Psoas muscle (tissue), 8 donors: ENCODE measurements around the gene KRT78. TPM values are rescaled to one million over a fixed set of nuclear protein-coding genes. Genes with fewer than 3 reads are reported as not detected.

Source experiments
- ATAC-seq, 4 donors: fragments of 200-7000 bp; cut with Tn5 transposase; one replicate each; pipeline ENCODE4 v1.9.1; 2020; ENCODE audit warnings: moderate library complexity in 3 of 4, mild to moderate bottlenecking in 2 of 4
- DNase-seq, 2 donors: peaks; one replicate each; pipeline ENCODE4 v3.0.0-alpha.2; 2020
- H3K27ac ChIP-seq: fragments of 200-600 bp; one replicate; pipeline ENCODE4 v1.8.0; 2022
- H3K27me3 ChIP-seq, 3 donors: fragments of 200-600 bp in 1 of 3; one replicate each; pipeline versions ENCODE4 v1.6.1 to v1.8.0; 2013 to 2022; ENCODE audit warnings: low read length in 2 of 3, mild to moderate bottlenecking in 2 of 3, moderate library complexity in 1 of 3; ENCODE audit not compliant: insufficient read depth in 3 of 3
- H3K36me3 ChIP-seq, 2 donors: fragments of 200-600 bp in 1 of 2; one replicate each; pipeline versions ENCODE4 v1.6.1 to v1.8.0; 2013 to 2022; ENCODE audit warnings: low read depth in 1 of 2, mild to moderate bottlenecking in 1 of 2, moderate library complexity in 1 of 2; ENCODE audit not compliant: insufficient read depth in 1 of 2
- H3K4me1 ChIP-seq: fragments of 200-600 bp; one replicate; pipeline ENCODE4 v1.8.0; 2022
- H3K4me3 ChIP-seq: fragments of 200-600 bp; one replicate; pipeline ENCODE4 v1.8.0; 2022; ENCODE audit warnings: mild to moderate bottlenecking
- H3K9me3 ChIP-seq: fragments of 200-600 bp; one replicate; pipeline ENCODE4 v1.8.0; 2022
- CTCF ChIP-seq: fragments of 200-600 bp; IDR thresholded peaks from one replicate; pipeline ENCODE4 v1.8.0; 2022; ENCODE audit warnings: antibody characterized with exemption
- WGBS, 3 donors: extraction: QIAGEN DNeasy Blood & Tissue Kit; methylation state at CpG; one replicate each; pipeline versions ENCODE4 v1.1.6 to v1.1.7; 2013; 5-methylcytosine and 5-hydroxymethylcytosine counted together
- intact Hi-C, 2 donors: fragments of 100-400 bp; cut with DNase I; formaldehyde crosslinking; loops; one replicate each; pipeline versions ENCODE4 v1.11.0 to v1.14.2; 2022
- polyA plus RNA-seq, 3 donors: library from polyadenylated mRNA; stranded (reverse); fragments of 200-250 nt; gene quantifications; one replicate each; pipeline ENCODE4 v1.2.3, GENCODE V29; 2013
- total RNA-seq, 4 donors: library from RNA; stranded (reverse); fragmentation: NEBNext Ultra II Directional in 2 of 4; extraction: Animal tissue kit (Norgen Biotek cat#: 25700) in 2 of 4; gene quantifications; one replicate each; pipeline versions ENCODE4 v1.2.1 to v1.2.4, GENCODE V29; 2021 to 2023
- donor health status: healthy with polysubstance abuse.
- donor health status: DM: no; HTN: no; CAD: no; lungs with moderate emphysema.
- donor health status: Bipolar disorder and iron deficiency.
- donor health status: healthy.
- donor health status: DM: yes; HTN: yes; CAD: no.
- donor health status: DM: no; HTN: no; CAD: no.
- donor health status: DM: no; HTN: no; CAD: no.
- donor health status: DM: yes; HTN: yes; CAD: no.

Gene KRT78
- total and polyA plus RNA-seq, 7 donors = 0.04 TPM; not detected in 6

GRCh38 chr12:52834727-52835001 is 14.1 kb downstream of the KRT78 start:
- Histone ChIP-seq H3K27ac (no peak overlapping the region), H3K27me3 (peaks cover 0 to 36% (median 3%) of the 10 kb centered on the region in 3 donors), H3K36me3 (no peaks in the 10 kb centered on the region), H3K4me3 (no peak overlapping the region), H3K9me3 (no peaks in the 10 kb centered on the region), H3K4me1 (no peaks in the 10 kb centered on the region)
- TF ChIP-seq CTCF = no peak
- intact Hi-C loops = no loop called here
- no peak for ATAC-seq
- no peak for DNase-seq
- 64 to 73% (median 66%) methylated on average over 4 of the region's 4 CpGs for WGBS, 3 donors

- H3K36me3 ChIP-seq = no peaks in the 10 kb centered on the region
- H3K4me3 ChIP-seq = no peak within 1 kb of the TSS
- TF ChIP-seq CTCF = no peak
- intact Hi-C loops = no loop called here
- no peak within 1 kb of the TSS for H3K27ac ChIP-seq
- H3K9me3 ChIP-seq = no peaks in the 10 kb centered on the region
- WGBS, 3 donors = 83 to 88% (median 85%) methylated on average over 19 to 22 of the region's 22 CpGs
- no peaks in the 10 kb centered on the region for H3K4me1 ChIP-seq
- DNase-seq (no peak), ATAC-seq (no peak)
- H3K27me3 ChIP-seq = peaks cover 0 to 36% (median 3%) of the 10 kb centered on the region in 3 donors
Measured at GRCh38 chr12:52833922-52834726, 14.7 kb downstream of the KRT78 start, which contains the start of gene KRT79. TSS of gene KRT79 (minus strand) at chr12:52834311. CDS start at chr12:52834260, 51 bp downstream.

GRCh38 chr12:52832985-52833905 is 15.5 kb downstream of the KRT78 start:
- H3K36me3 ChIP-seq = no peaks in the 10 kb centered on the region
- ATAC-seq = no peak
- no peak for TF ChIP-seq CTCF
- H3K4me1 ChIP-seq = no peaks in the 10 kb centered on the region
- H3K4me3 ChIP-seq = no peak overlapping the region
- no peaks in the 10 kb centered on the region for H3K9me3 ChIP-seq
- intact Hi-C loops = no loop called here
- peaks cover 0 to 33% (median 3%) of the 10 kb centered on the region in 3 donors for H3K27me3 ChIP-seq
- no peak overlapping the region for H3K27ac ChIP-seq
- 83 to 88% (median 88%) methylated on average over 20 of the region's 20 CpGs for WGBS, 3 donors
- DNase-seq = no peak

GRCh38 chr12:52832451-52832850 is 16.3 kb downstream of the KRT78 start:
- Histone ChIP-seq H3K9me3 (no peaks in the 10 kb centered on the region), H3K27ac (no peak overlapping the region), H3K4me3 (no peak overlapping the region), H3K36me3 (no peaks in the 10 kb centered on the region), H3K4me1 (no peaks in the 10 kb centered on the region), H3K27me3 (peaks cover 0 to 28% (median 3%) of the 10 kb centered on the region in 3 donors)
- no peak for TF ChIP-seq CTCF
- WGBS, 3 donors = 66 to 70% (median 67%) methylated on average over 3 of the region's 3 CpGs
- ATAC-seq (no peak), DNase-seq (no peak)
- intact Hi-C loops = no loop called here
